ENCODE results near the gene ESYT2. TPM values are rescaled to one million over a fixed set of nuclear protein-coding genes. Genes with fewer than 3 reads are reported as not detected.
"Not testable (repeated sequence)": the region's sequence is repeated elsewhere in the genome, so short reads cannot be mapped to it uniquely, and the experiment has no call there.

Gene ESYT2
- total RNA-seq, 1 donor from 2014 or later = 38.1 TPM

DNA sequence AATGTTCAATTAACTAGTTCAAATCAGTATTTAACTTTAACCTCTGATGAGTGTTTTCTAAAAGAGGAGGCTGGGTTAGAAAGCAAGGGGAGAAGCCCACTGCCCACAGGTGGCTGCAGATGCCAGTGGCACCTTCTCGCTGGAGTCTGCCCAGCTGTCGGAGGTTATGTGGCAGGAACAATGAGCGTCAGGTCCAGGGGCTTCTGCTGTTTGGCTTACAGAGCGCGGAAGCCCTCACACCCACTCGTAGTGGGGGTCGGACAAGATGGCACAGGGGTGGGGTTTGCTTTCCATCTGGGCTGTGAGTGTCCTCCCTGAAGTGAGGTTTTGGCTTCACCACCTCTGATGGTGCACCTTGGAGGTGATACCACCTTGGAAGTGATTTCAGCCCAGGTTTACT is 35.5 kb upstream of the ESYT2 start:
- H3K4me3 ChIP-seq (ENCODE audit: low read length in 3 of 3) = peak overlapping the region in 1 of 3 donors; percentile 13

DNA sequence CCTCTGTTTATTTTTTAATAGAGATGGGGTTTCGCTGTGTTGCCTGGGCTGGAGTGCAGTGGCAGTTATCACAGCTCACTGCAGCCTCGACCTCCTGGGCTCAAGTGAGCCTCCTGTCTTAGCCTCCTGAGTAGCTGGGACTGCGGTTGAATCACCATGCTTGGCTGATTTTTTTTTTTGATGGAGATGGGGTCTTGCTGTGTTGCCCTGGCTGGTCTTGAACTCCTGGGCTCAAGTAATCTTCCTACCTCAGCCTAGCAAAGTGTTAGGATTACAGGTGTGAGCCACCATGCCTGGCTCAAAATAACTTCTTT is 35.2 kb upstream of the ESYT2 start:
- H3K9me3 ChIP-seq (ENCODE audit: control insufficient read depth in 3 of 3, low read length in 3 of 3) = no peaks in the 10 kb centered on the region
- H3K36me3 ChIP-seq (ENCODE audit: control insufficient read depth in 3 of 3, insufficient read depth in 3 of 3, low read length in 3 of 3) = no peaks in the 10 kb centered on the region
- peak overlapping the region; percentile 91 for H3K27ac ChIP-seq (ENCODE audit: low read depth, low read length)
- peaks cover 15 to 35% (median 25%) of the 10 kb centered on the region in 3 donors for H3K4me1 ChIP-seq (ENCODE audit: control insufficient read depth in 3 of 3, insufficient read depth in 3 of 3, low read length in 3 of 3)
- peak overlapping the region; percentile 65 to 80 (median 76) for H3K4me3 ChIP-seq (ENCODE audit: low read length in 3 of 3)
- H3K27me3 ChIP-seq (ENCODE audit: control insufficient read depth in 3 of 3, insufficient read depth in 3 of 3, low read length in 3 of 3) = no peaks in the 10 kb centered on the region
- H3K9ac ChIP-seq (ENCODE audit: low read depth in 1 of 3, low read length in 3 of 3) = peak overlapping the region; percentile 68 to 78 (median 77)

More for the DNA sequence above, 35.5 kb upstream of the ESYT2 start:
- Histone ChIP-seq H3K9me3 (ENCODE audit: control insufficient read depth in 3 of 3, low read length in 3 of 3) (no peaks in the 10 kb centered on the region), H3K27me3 (ENCODE audit: control insufficient read depth in 3 of 3, insufficient read depth in 3 of 3, low read length in 3 of 3) (no peaks in the 10 kb centered on the region), H3K27ac (ENCODE audit: low read depth, low read length) (peak overlapping the region; percentile 91), H3K9ac (ENCODE audit: low read depth in 1 of 3, low read length in 3 of 3) (peak overlapping the region in 1 of 3 donors; percentile 77), H3K36me3 (ENCODE audit: control insufficient read depth in 3 of 3, insufficient read depth in 3 of 3, low read length in 3 of 3) (peaks cover 0 to 2% (median 0%) of the 10 kb centered on the region in 3 donors), H3K4me1 (ENCODE audit: control insufficient read depth in 3 of 3, insufficient read depth in 3 of 3, low read length in 3 of 3) (peaks cover 15 to 35% (median 25%) of the 10 kb centered on the region in 3 donors)

DNA sequence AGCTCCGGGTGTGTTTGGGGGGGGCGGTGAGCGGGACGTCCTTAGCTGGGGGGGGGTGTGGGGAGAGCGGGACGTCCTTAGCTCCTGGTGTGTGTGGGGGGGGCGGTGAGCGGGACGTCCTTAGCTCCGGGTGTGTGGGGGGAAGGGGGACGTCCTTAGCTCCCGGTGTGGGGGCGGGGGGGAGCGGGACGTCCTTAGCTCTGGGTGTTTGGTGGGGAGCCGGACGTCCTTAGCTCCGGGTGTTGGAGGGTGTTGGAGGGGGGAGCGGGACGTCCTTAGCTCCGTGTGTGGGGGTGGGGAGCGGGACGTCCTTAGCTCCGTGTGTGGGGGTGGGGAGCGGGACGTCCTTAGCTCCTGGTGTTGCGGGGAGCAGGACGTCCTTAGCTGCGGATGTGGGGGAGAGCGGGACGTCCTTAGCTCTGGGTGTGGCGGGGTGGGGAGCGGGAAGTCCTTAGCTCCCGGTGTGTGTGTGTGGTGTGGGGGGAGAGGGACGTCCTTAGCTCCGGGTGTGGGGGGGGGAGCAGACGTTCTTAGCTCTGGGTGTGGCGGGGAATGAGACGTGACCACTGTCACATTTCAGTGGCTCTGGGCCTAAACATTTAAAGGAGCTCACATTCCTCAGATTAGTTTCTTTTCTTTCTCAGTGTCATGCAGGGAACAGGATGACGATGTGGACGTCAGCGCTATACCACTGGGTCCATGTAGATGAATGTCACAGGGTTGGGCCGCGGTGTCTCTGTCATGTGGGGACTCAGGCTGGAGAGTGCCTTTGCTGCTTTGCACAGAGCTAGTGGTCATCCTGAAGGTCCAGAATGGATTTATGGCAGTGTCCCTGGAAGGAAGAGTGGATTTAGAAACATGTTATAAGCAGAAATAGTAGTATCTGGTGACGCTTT is 34.5 kb upstream of the ESYT2 start:
- peak overlapping the region; percentile 68 to 78 (median 77) for H3K9ac ChIP-seq (ENCODE audit: low read depth in 1 of 3, low read length in 3 of 3)
- no peaks in the 10 kb centered on the region for H3K9me3 ChIP-seq (ENCODE audit: control insufficient read depth in 3 of 3, low read length in 3 of 3)
- H3K4me3 ChIP-seq (ENCODE audit: low read length in 3 of 3) = peak overlapping the region; percentile 65 to 80 (median 76)
- H3K27me3 ChIP-seq (ENCODE audit: control insufficient read depth in 3 of 3, insufficient read depth in 3 of 3, low read length in 3 of 3) = no peaks in the 10 kb centered on the region
- peaks cover 15 to 31% (median 24%) of the 10 kb centered on the region in 3 donors for H3K4me1 ChIP-seq (ENCODE audit: control insufficient read depth in 3 of 3, insufficient read depth in 3 of 3, low read length in 3 of 3)
- peak overlapping the region; percentile 91 for H3K27ac ChIP-seq (ENCODE audit: low read depth, low read length)
- H3K36me3 ChIP-seq (ENCODE audit: control insufficient read depth in 3 of 3, insufficient read depth in 3 of 3, low read length in 3 of 3) = no peaks in the 10 kb centered on the region

DNA sequence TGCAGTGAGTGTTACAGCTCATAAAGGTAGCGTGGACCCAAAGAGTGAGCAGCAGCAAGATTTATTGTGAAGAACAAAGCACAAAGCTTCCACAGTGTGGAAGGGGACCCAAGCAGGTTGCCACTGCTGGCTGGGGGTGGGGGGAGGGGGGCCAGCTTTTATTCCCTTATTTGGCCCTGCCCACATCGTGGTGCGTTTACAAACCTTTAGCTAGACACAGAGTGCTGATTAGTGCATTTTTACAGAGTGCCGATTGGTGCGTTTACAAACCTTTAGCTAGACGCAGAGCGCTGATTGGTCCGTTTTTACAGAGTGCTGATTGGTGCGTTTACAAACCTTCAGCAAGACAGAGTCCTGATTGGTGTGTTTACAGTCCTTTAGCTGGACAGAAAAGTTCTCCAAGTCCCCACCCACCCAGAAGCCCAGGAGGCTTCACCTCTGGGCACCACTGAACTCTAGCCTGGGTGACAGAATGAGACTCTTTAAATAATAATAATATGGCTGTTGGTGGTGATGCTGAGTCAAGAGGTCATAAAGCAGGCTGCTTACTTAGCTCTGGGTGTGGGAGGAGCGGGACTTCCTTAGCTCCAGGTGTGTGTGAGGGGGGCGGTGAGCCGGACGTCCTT is 33.8 kb upstream of the ESYT2 start:
- H3K9me3 ChIP-seq (ENCODE audit: control insufficient read depth in 3 of 3, low read length in 3 of 3) = not testable (repeated sequence)
- H3K4me1 ChIP-seq (ENCODE audit: control insufficient read depth in 3 of 3, insufficient read depth in 3 of 3, low read length in 3 of 3) = peaks cover 15 to 23% (median 20%) of the 10 kb centered on the region in 3 donors
- H3K9ac ChIP-seq (ENCODE audit: low read depth in 1 of 3, low read length in 3 of 3) = peak overlapping the region; percentile 48 to 64 (median 61)

GRCh38 chr7:158861936-158862704 is 32.8 kb upstream of the ESYT2 start:
- Histone ChIP-seq H3K27ac (ENCODE audit: low read depth, low read length) (peak overlapping the region; percentile 91), H3K9ac (ENCODE audit: low read depth in 1 of 3, low read length in 3 of 3) (no peak overlapping the region), H3K4me1 (ENCODE audit: control insufficient read depth in 3 of 3, insufficient read depth in 3 of 3, low read length in 3 of 3) (peaks cover 15 to 25% (median 24%) of the 10 kb centered on the region in 3 donors), H3K4me3 (ENCODE audit: low read length in 3 of 3) (no peak overlapping the region), H3K9me3 (ENCODE audit: control insufficient read depth in 3 of 3, low read length in 3 of 3) (no peaks in the 10 kb centered on the region), H3K27me3 (ENCODE audit: control insufficient read depth in 3 of 3, insufficient read depth in 3 of 3, low read length in 3 of 3) (no peaks in the 10 kb centered on the region), H3K36me3 (ENCODE audit: control insufficient read depth in 3 of 3, insufficient read depth in 3 of 3, low read length in 3 of 3) (no peaks in the 10 kb centered on the region)

More for the DNA sequence above, 33.8 kb upstream of the ESYT2 start:
- H3K4me3 ChIP-seq (ENCODE audit: low read length in 3 of 3) = peak overlapping the region; percentile 25 to 76 (median 63)
- H3K27me3 ChIP-seq (ENCODE audit: control insufficient read depth in 3 of 3, insufficient read depth in 3 of 3, low read length in 3 of 3); H3K36me3 ChIP-seq (ENCODE audit: control insufficient read depth in 3 of 3, insufficient read depth in 3 of 3, low read length in 3 of 3): not testable (repeated sequence)
- peak overlapping the region; percentile 91 for H3K27ac ChIP-seq (ENCODE audit: low read depth, low read length)

DNA sequence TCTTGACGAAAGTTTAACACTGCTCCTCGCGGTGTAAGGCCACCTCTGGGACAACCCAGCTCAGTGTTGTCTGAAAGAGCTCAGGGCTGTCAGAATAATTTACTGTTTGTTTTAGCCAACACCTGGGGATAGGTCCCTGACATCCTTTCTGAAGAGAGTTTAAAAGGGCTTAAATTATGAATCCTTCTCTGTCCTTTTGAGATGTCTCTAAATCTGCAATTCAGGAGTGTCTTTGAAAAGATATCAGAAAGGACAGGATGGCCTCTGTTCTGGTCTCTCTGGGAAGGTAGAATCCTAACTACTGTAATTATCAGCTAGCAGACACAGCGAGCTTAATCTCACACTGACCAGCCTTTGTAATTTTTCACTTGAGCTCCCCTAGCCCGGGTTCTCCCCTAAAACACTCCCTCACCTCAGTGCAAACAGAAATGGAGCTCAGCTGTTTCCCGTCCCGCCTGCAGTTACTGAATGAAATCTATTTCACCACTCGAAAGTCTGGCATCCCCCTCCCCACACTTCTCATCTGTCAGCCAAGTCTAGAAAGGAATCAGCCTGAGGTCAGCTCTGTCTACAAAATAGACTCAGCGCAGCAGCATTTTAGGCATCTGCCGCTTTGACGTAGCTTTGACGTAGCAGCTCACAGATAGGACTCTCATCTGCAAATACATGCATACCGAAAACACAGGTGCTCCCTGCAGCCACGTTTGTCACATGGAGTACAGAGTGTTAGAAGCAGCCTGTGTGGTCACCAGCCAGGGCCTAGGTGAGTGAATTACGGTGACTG is 31.9 kb upstream of the ESYT2 start:
- Histone ChIP-seq H3K9me3 (ENCODE audit: control insufficient read depth in 3 of 3, low read length in 3 of 3) (no peaks in the 10 kb centered on the region), H3K4me1 (ENCODE audit: control insufficient read depth in 3 of 3, insufficient read depth in 3 of 3, low read length in 3 of 3) (peaks cover 15 to 26% (median 25%) of the 10 kb centered on the region in 3 donors), H3K27ac (ENCODE audit: low read depth, low read length) (peak overlapping the region; percentile 43), H3K4me3 (ENCODE audit: low read length in 3 of 3) (no peak overlapping the region), H3K36me3 (ENCODE audit: control insufficient read depth in 3 of 3, insufficient read depth in 3 of 3, low read length in 3 of 3) (no peaks in the 10 kb centered on the region), H3K27me3 (ENCODE audit: control insufficient read depth in 3 of 3, insufficient read depth in 3 of 3, low read length in 3 of 3) (no peaks in the 10 kb centered on the region), H3K9ac (ENCODE audit: low read depth in 1 of 3, low read length in 3 of 3) (no peak overlapping the region)

- H3K4me1 ChIP-seq (ENCODE audit: control insufficient read depth in 3 of 3, insufficient read depth in 3 of 3, low read length in 3 of 3) = peaks cover 14 to 23% (median 22%) of the 10 kb centered on the region in 3 donors
Observed at GRCh38 chr7:158860394-158860793, 31.1 kb upstream of the ESYT2 start.

GRCh38 chr7:158858592-158859503 is 29.5 kb upstream of the ESYT2 start:
- Histone ChIP-seq H3K9ac (ENCODE audit: low read depth in 1 of 3, low read length in 3 of 3) (no peak overlapping the region), H3K36me3 (ENCODE audit: control insufficient read depth in 3 of 3, insufficient read depth in 3 of 3, low read length in 3 of 3) (no peaks in the 10 kb centered on the region), H3K27ac (ENCODE audit: low read depth, low read length) (peak overlapping the region; percentile 59), H3K4me3 (ENCODE audit: low read length in 3 of 3) (no peak overlapping the region), H3K9me3 (ENCODE audit: control insufficient read depth in 3 of 3, low read length in 3 of 3) (no peaks in the 10 kb centered on the region), H3K27me3 (ENCODE audit: control insufficient read depth in 3 of 3, insufficient read depth in 3 of 3, low read length in 3 of 3) (no peaks in the 10 kb centered on the region), H3K4me1 (ENCODE audit: control insufficient read depth in 3 of 3, insufficient read depth in 3 of 3, low read length in 3 of 3) (peaks cover 4 to 10% (median 8%) of the 10 kb centered on the region in 3 donors)

More at GRCh38 chr7:158860394-158860793, 31.1 kb upstream of the ESYT2 start:
- Histone ChIP-seq H3K27ac (ENCODE audit: low read depth, low read length) (peak overlapping the region; percentile 43), H3K27me3 (ENCODE audit: control insufficient read depth in 3 of 3, insufficient read depth in 3 of 3, low read length in 3 of 3) (no peaks in the 10 kb centered on the region), H3K4me3 (ENCODE audit: low read length in 3 of 3) (no peak overlapping the region), H3K9me3 (ENCODE audit: control insufficient read depth in 3 of 3, low read length in 3 of 3) (no peaks in the 10 kb centered on the region), H3K36me3 (ENCODE audit: control insufficient read depth in 3 of 3, insufficient read depth in 3 of 3, low read length in 3 of 3) (no peaks in the 10 kb centered on the region), H3K9ac (ENCODE audit: low read depth in 1 of 3, low read length in 3 of 3) (no peak overlapping the region)
